HG03066 (cell line): ENCODE measurements around the gene COX6B2.

ENCODE experiments used
- ATAC-seq: cut with Tn5 transposase; IDR thresholded peaks from one replicate; pipeline ENCODE4 v1.9.1; 2021; ENCODE audit warnings: low read depth; ENCODE audit not compliant: unreplicated experiment

COX6B2 gene

GRCh38 chr19:55362990-55363716, 8.6 kb upstream of the COX6B2 start, which contains the start of gene GARIN5B:
Gene GARIN5B, minus strand, starts transcription at chr19:55363260. Its CDS starts 194 bp downstream, at chr19:55363066.
- no peak for ATAC-seq

DNA sequence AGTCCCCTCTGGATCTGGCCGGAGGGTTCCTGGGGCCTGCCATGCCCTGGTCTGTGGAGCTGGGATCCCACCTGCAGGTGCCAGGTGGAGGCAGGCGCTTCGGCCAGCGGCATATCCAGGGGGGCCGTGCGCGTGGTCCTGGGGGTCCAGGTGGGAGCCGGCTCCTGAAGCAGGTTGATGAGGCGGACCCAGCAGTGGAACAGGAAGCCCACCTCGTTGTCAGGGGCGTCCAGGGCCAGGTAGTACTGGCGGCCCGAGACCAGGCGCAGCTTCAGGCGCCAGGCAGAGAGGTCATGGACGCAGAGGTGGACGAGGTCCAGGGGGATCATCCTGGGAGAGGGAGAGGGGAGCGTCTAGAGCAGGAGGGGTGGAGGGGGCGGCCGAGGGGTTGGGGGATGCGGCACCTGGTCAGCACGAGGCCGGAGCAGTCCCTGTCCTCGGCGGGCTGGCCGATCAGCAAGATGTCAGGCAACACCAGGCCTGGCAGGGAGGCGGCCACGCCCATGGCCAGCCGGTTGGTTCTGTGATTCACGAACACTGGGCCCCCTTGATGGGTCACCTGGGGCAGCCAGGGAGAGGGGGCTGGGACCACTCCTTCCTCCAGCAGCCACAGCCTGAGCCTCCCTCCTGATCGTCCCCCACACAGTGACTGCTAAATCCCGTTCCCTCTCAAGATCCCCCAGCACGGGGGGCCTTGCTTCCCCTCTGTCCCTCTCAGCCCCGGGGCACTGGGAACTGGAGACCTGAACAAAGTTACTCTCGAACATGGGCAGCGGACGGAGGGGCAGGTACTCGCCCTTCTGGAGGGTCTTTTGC, 7.9 kb upstream of the COX6B2 start:
- ATAC-seq = no peak

DNA sequence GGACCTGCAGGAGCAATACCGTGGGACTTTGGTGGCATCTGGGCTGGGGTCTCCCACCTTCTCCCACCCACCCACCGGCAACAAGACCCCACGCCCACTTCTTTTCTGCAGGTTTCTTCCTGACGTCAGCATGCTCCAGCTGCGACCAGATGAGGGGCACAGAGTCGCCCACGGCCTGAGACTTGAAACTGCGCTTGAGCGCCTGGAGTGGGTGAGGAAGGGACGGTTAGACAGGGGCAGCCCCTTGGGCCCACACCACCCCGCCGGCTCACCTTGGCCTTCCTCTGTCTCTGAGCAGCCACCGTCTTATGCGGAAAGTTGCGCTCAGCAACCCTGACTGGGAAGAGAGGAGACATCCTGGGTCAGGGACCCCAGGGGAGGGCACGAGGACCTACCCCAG, 6.4 kb upstream of the COX6B2 start:
- ATAC-seq = no peak

DNA sequence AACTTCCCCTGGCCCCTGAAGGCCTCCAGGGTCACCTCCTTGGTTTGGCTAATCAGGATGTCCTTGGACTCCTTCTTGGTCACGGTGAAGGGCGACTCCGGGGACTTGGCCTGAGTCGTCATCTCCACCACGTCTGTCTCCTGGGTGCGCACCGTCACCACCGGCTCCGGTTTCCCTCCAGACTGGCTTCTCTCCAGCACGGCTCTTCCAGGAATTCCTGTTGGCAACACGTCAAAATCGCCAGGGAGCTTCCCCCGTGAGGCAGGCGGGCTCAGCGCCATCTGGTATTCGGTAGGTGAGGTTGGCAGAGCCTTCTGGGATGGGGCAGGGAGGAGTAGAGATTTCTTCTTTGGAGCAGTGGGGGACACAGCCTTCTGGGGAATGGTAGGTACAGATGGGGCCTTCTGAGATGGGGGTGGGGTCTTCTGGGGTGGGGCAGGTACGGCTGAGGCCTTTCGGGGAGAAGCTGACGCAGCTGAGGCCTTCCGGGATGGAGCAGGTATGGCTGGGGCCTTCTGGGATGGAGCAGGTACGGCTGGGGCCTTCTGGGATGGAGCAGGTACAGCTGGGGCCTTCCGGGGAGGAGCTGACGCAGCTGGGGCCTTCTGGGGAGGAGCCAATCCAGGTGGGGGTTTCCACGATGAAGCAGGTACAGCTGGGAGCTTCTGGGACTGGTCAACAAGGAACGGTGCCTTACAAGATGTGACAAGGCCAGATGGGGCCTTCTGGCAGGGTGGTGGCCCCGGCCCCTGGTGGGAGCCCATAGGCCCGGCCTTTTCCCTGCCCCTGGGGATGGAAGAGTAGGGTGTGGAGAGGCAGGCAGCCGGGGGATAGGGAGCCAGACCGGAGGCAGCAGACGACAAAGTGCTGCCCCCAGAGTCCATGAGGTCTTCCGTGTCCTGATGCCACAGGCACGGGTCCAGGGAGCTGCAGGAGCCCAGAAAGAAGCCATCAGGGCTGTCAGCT, 4.7 kb upstream of the COX6B2 start:
- ATAC-seq = no peak

DNA sequence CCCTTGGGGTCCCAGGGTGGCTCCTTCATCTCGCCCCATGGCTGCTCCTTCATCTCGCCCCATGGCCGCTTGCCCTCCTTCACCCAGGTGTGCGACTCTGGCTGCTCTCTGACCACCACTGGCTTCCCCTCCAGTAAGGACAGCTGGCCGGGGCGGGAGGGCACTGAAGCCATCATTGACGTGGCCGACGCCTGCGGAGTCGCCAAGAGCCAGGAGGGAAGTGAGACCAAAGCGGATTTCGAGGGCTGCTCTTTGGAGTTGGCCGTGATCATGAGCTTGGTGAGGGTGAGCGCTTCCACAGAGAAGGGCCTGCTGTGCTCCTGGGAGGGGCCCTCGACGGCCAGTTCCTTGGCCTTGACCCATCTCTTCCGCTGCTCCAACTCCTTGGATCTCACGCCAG, 4.0 kb upstream of the COX6B2 start:
- no peak for ATAC-seq

DNA sequence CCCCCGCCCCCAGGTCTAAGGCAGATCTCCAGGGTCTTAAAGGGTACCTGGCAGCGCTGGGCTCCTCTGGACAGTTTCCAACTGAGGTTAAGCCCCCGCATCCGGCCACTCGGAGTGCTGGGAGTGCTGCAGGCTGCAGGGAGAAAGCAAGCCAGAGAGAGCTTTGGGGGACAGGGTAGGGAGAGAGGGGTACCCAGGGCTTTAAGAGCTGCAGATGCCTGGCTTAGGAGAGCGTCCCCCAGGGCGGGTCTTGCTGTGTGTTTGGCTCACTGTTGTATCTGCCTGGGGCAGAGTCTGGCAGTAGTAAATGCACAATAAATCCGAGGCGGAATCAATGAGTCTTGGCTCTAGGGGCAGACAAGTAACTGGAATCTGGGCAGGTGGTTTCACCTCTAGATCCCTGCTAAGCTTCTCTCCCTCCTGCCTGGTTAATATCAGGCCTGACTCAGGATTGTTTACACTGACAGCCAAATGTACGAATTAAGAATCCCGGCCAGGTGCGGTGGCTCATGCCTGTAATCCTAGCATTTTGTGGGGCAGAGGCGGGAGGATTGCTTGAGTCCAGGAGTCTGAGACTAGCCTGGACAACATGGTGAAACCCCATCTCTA, 798 bp upstream of the COX6B2 start:
- ATAC-seq = no peak

DNA sequence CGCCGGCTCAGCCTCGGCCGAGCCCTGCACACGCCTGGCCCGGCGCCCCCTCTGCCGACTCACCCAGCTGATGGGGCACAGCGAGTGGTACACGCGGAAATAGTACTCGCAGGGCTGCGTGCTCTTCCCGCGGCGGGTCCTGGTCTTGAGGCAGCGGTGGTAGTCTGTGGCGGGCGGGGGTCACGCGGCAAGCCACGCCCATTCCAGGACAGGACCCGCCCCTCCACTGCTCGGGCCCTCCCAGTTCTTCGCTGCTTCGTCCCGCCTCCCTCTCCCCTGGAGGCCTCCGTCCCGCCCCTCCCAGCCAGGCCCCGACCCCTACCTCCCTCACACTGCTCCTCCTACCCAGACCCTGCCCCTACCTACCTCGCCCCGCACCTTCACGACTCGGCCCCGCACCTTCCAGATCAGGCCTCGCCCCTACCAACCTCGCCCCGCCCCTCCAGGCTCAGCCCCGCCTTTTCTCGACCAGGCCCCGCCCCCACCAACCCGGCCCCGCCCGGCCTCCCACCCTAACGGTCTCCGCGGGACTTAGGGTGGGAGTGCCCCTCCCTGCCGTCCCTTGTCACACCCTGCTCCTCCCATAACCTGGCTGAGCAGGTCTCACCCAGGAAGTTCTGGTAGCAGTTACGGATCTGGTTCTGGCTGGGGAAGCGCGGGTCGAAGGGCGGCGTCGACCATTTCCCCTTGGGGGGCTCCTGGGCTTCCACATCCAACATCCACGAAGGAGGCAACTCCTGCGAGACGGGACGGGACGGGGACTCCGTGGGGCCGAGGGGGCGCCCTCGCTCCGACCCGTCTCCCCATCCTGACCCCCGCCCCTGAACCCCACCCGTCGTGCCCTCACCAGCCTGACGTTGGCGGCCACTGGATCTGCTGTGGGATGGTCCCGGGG, 469 bp downstream of the COX6B2 start:
- ATAC-seq = no peak

DNA sequence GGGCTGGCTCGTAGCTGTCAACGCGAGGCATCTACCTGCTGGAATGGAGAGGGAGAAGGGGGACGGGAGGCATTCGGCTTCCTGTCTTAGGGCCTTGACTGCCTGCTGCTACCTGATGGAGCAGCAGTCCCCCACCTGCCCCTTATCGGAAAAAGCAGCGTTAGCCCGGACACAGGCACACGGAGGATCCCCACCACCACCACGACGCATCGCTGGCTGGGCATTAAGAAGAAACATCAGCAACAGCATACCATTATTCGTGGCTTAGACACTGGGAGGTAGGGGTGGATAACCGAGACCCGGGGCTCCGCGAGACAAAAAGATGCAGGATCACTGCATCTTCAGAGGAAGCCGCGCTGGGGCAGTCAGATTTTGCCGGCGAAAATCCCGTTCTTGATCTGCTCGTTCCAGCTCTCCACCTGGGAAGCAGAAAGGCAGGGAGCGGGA, 1.1 kb downstream of the COX6B2 start:
- ATAC-seq = no peak

GRCh38 chr19:55352549-55353145, 1.9 kb downstream of the COX6B2 start:
- ATAC-seq = no peak

DNA sequence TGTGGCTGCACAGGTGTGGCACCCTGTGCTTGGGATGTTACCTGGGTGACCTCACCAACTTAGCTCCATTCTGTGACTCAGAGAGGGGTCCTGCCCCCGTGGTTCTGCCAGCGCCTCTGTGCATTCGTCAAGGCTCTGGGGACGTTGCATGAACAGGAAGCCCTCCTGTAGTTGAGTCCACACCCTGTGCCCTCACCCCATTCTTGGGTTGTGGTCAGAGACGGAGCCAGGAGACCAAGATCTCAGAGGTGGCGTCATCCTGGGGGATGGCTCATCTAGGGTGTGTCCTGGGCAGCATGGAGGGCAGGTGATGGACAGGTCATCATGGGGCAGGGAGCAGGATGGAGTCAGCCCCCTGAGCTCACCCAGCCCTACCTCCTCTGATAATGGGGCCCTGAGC, 2.5 kb downstream of the COX6B2 start:
- no peak for ATAC-seq

GRCh38 chr19:55350620-55351315, 3.8 kb downstream of the COX6B2 start:
- no peak for ATAC-seq

- no peak for ATAC-seq
These were observed 6.0 kb downstream of the COX6B2 start for GRCh38 chr19:55348317-55349034.

- ATAC-seq = no peak
These were observed 7.0 kb downstream of the COX6B2 start for GRCh38 chr19:55347442-55348009.

DNA sequence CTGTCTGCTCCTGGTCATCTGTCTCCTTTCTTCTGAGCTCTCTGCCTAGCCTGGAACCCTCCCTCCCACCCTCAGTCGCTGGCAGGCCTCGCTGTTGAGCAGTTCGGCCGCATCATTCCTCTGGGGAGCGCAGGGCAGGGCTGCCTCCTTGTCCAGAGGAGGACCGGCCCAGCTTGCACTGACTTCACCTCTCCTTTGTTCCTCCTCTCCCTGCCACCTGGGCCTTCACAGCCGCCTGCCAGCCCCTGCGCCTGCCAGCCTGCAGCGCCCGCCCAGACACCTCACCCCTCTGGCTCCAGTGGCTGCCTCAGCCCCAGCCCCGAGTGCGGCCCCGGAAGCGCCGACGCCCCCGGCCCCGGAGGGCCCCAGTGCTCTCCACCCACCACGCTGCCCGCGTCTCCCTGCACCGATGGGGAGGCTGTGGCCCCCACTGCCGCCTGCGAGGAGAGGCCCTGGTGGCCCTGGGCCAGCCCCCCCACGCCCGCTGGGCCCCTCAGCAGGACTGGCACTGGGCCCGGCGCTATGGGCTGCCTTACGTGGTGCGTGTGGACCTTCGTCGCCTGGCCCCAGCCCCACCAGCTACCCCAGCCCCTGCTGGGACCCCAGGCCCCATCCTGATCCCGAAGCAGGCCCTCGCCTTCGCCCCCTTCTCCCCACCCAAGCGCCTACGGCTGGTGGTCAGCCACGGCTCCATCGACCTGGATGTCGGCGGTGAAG, 7.6 kb downstream of the COX6B2 start:
- no peak for ATAC-seq

- ATAC-seq = no peak
These were observed 8.4 kb downstream of the COX6B2 start for GRCh38 chr19:55345818-55346724.
